ENCODE data around the gene SORCS2.

SORCS2 gene

GRCh38 chr4:7338059-7338452 lies 145.7 kb downstream of the SORCS2 start:
- DNase-seq (ENCODE audit: low spot score) = no peak
- no peak for TF ChIP-seq CTCF (IDR thresholded peaks at IDR 0.05; ENCODE audit: extremely low read depth, missing control alignments)

GRCh38 chr4:7338876-7339623 lies 146.7 kb downstream of the SORCS2 start:
- TF ChIP-seq CTCF (IDR thresholded peaks at IDR 0.05; ENCODE audit: extremely low read depth, missing control alignments) = no peak
- no peak for DNase-seq (ENCODE audit: low spot score)

GRCh38 chr4:7339751-7340552 lies 147.6 kb downstream of the SORCS2 start:
- DNase-seq (ENCODE audit: low spot score) = no peak
- no peak for TF ChIP-seq CTCF (IDR thresholded peaks at IDR 0.05; ENCODE audit: extremely low read depth, missing control alignments)

GRCh38 chr4:7340553-7341433 lies 148.5 kb downstream of the SORCS2 start:
- TF ChIP-seq CTCF (IDR thresholded peaks at IDR 0.05; ENCODE audit: extremely low read depth, missing control alignments) = no peak
- DNase-seq (ENCODE audit: low spot score) = no peak

GRCh38 chr4:7341491-7342222 lies 149.3 kb downstream of the SORCS2 start:
- no peak for DNase-seq (ENCODE audit: low spot score)
- TF ChIP-seq CTCF (IDR thresholded peaks at IDR 0.05; ENCODE audit: extremely low read depth, missing control alignments) = no peak

- no peak for TF ChIP-seq CTCF (IDR thresholded peaks at IDR 0.05; ENCODE audit: extremely low read depth, missing control alignments)
- DNase-seq (ENCODE audit: low spot score) = no peak
These were observed 150.1 kb downstream of the SORCS2 start for GRCh38 chr4:7342223-7343080.

All from GM20000 (cell line).